ENCODE results near the gene ZNF558.

- TF ChIP-seq CTCF (IDR thresholded peaks at IDR 0.05) (no peak), POLR2AphosphoS5 (IDR thresholded peaks at IDR 0.05) (no peak)
Measured at GRCh38 chr19:8849232-8849631, 17.1 kb upstream of the ZNF558 start.

All from suprapubic skin (tissue), 3 donors.